Pancreas (tissue), 10 donors: ENCODE results near the gene CRHR1. TPM values are rescaled to one million over a fixed set of nuclear protein-coding genes. Genes with fewer than 3 reads are reported as not detected.

Experiments used
- ATAC-seq, 4 donors: fragments of 200-7000 bp; cut with Tn5 transposase; one replicate each; pipeline versions ENCODE4 v1.8.0 to v1.9.1; 2020; ENCODE audit warnings: mild to moderate bottlenecking in 4 of 4, moderate library complexity in 4 of 4
- DNase-seq, 6 donors: peaks; one replicate each; pipeline ENCODE4 v3.0.0-alpha.2; 2020
- FAIRE-seq: peaks from 2 replicates; lab custom pipeline; 2012; peaks lifted over from hg19 to GRCh38; lab: Jason Lieb, UNC
- H3K27ac ChIP-seq, 4 donors: fragments of 200-600 bp; sonication (generic); 1 replicate in 3 of 4; 2 replicates in 1 of 4; pipeline versions ENCODE4 v1.5.0 to v1.8.0; 2020
- H3K27me3 ChIP-seq, 4 donors: fragments of 200-600 bp; one replicate each; pipeline ENCODE4 v1.8.0; 2021
- H3K36me3 ChIP-seq, 3 donors: fragments of 200-600 bp; sonication (generic) in 1 of 3; one replicate each; pipeline versions ENCODE4 v1.5.0 to v1.8.0; 2020 to 2021
- H3K4me1 ChIP-seq, 3 donors: fragments of 200-600 bp; one replicate each; pipeline ENCODE4 v1.8.0; 2021
- H3K4me3 ChIP-seq, 4 donors: fragments of 200-600 bp; sonication (generic) in 2 of 4; one replicate each; pipeline versions ENCODE4 v1.5.0 to v1.8.0; 2020 to 2021
- H3K9me3 ChIP-seq, 4 donors: fragments of 200-600 bp; one replicate each; pipeline ENCODE4 v1.8.0; 2021
- WGBS, 2 donors: extraction: QIAGEN DNeasy Blood & Tissue Kit; methylation state at CpG; one replicate each; pipeline ENCODE4 v1.1.7; 2013; 5-methylcytosine and 5-hydroxymethylcytosine counted together
- intact Hi-C, 3 donors: fragments of 100-400 bp; cut with DNase I; formaldehyde crosslinking; loops; one replicate each; pipeline versions ENCODE4 v1.11.1 to v1.14.2; 2022
- polyA plus RNA-seq, 2 donors: library from polyadenylated mRNA; stranded (reverse); fragments of 200-250 nt; gene quantifications; one replicate each; pipeline ENCODE4 v1.2.3, GENCODE V29; 2013
- total RNA-seq, 6 donors: library from RNA; stranded (reverse); fragmentation: NEBNext Ultra II Directional in 4 of 6; extraction: Animal tissue kit (Norgen Biotek cat#: 25700) in 4 of 6; gene quantifications; one replicate each; pipeline versions ENCODE4 v1.2.1 to v1.2.4, GENCODE V29; 2021 to 2023
- TF ChIP-seq, protein P1 (sequence below), 4 donors: fragments of 200-600 bp; sonication (generic) in 3 of 4; IDR thresholded peaks; one replicate each; pipeline versions ENCODE4 v1.5.0 to v1.8.0; 2021; ENCODE audit warnings: antibody characterized with exemption in 4 of 4
- donor health status: healthy with polysubstance abuse.
- donor health status: DM: no; HTN: no; CAD: no; lungs with moderate emphysema.
- donor health status: DM: no; HTN: no; CAD: no.
- donor health status: control.
- donor health status: control.
- donor health status: Bipolar disorder and iron deficiency.
- donor health status: DM: yes; HTN: yes; CAD: no.
- donor health status: DM: no; HTN: no; CAD: no.
- donor health status: DM: no; HTN: no; CAD: no.
- donor health status: DM: yes; HTN: yes; CAD: no.

The CRHR1 gene
- total and polyA plus RNA-seq, 8 donors: 0.13 to 0.31 TPM; not detected in 6

GRCh38 chr17:45824901-45825492 is 40.9 kb downstream of the CRHR1 start:
- ATAC-seq (no peak), DNase-seq (peak in 1 of 6 donors; percentile 22), FAIRE-seq (no peak)
- H3K27ac ChIP-seq: no peak overlapping the region
- H3K36me3 ChIP-seq: no peaks in the 10 kb centered on the region
- H3K4me1 ChIP-seq: no peaks in the 10 kb centered on the region
- H3K9me3 ChIP-seq: no peaks in the 10 kb centered on the region
- WGBS, 2 donors: 61 to 78% methylated on average over 12 to 13 of the region's 13 CpGs
- intact Hi-C loops: loop anchor here in 2 of 3 donors (10.0 kb wide), 2 partner anchors 180 to 600 kb away; partner anchors contain the start of gene FMNL1 (in 1 of the 2)
- no peaks in the 10 kb centered on the region for H3K27me3 ChIP-seq
- TF ChIP-seq, protein P1, sequence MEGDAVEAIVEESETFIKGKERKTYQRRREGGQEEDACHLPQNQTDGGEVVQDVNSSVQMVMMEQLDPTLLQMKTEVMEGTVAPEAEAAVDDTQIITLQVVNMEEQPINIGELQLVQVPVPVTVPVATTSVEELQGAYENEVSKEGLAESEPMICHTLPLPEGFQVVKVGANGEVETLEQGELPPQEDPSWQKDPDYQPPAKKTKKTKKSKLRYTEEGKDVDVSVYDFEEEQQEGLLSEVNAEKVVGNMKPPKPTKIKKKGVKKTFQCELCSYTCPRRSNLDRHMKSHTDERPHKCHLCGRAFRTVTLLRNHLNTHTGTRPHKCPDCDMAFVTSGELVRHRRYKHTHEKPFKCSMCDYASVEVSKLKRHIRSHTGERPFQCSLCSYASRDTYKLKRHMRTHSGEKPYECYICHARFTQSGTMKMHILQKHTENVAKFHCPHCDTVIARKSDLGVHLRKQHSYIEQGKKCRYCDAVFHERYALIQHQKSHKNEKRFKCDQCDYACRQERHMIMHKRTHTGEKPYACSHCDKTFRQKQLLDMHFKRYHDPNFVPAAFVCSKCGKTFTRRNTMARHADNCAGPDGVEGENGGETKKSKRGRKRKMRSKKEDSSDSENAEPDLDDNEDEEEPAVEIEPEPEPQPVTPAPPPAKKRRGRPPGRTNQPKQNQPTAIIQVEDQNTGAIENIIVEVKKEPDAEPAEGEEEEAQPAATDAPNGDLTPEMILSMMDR (IDR thresholded peaks at IDR 0.05): no peak
- no peak overlapping the region for H3K4me3 ChIP-seq

DNA sequence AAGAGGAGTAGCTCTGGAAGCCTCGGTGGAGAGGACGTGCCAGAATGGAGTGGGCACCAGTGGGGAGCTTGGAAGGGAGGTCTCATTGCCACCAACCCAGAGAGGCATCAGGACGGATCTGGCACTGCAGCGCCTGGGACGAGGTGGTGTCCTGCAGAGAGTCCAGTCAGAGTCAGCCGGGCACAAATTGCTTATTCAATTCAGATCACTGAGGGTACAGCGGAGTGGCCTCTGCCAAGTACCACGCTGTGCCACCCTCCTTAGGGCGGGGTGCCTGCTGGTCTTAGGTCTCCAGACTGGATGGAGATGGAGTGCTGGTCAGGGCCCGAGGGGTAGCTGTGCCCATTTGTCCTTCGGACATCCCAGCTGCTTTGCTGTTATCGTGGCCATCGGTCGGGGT is 41.7 kb downstream of the CRHR1 start:
- Histone ChIP-seq H3K9me3 (no peaks in the 10 kb centered on the region), H3K4me3 (no peak overlapping the region), H3K27ac (no peak overlapping the region), H3K36me3 (no peaks in the 10 kb centered on the region), H3K27me3 (no peaks in the 10 kb centered on the region), H3K4me1 (no peaks in the 10 kb centered on the region)
- TF ChIP-seq, protein P1 (IDR thresholded peaks at IDR 0.05): no peak
- intact Hi-C loops: loop anchor here in 2 of 3 donors (10.0 kb wide), 2 partner anchors 181 to 601 kb away; partner anchors contain the start of gene FMNL1 (in 1 of the 2)
- no peak for ATAC-seq
- 72 to 84% methylated on average over 14 of the region's 14 CpGs for WGBS, 2 donors
- DNase-seq: peak in 1 of 6 donors; percentile 39
- no peak for FAIRE-seq

DNA sequence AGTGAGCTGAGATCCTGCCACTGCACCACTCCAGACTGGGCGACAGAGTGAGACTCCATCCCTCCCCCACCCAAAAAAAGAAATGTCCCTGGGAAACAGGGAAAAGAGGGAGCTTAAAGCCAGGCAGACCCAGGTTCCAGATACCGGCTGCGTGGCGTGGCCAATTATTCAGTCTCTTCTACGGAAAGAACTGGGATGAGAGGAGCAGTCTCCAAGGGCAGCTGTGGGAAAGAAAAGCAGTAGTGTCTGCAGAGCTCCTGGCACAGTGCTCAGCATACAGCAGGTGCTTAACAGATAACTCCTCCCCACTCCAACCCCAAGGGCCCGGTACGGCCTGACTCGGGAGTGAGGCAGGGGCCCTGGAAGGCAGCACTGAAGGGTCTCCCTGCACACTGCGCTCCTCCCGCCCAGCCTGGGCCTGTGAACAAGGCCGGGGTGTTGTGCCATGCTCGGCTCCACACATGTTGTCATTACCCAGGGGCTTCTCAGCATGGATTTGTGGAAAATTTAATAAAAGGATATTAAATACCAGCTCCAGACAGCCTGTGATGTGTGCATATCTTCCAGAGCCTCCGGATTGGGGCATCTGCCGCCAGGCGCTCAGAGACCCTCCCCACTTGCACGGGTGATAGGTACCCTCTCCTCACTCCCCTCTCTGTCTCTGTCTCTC is 42.9 kb downstream of the CRHR1 start:
- DNase-seq: peak in 1 of 6 donors; percentile 30
- ATAC-seq: no peak
- Histone ChIP-seq H3K9me3 (no peaks in the 10 kb centered on the region), H3K36me3 (no peaks in the 10 kb centered on the region), H3K4me3 (no peak overlapping the region), H3K27ac (no peak overlapping the region), H3K4me1 (no peaks in the 10 kb centered on the region), H3K27me3 (no peaks in the 10 kb centered on the region)
- intact Hi-C loops: loop anchor here in 2 of 3 donors (10.0 kb wide), 2 partner anchors 182 to 602 kb away; partner anchors contain the start of gene FMNL1 (in 1 of the 2)
- no peak for FAIRE-seq
- TF ChIP-seq, protein P1 (IDR thresholded peaks at IDR 0.05): no peak
- WGBS, 2 donors: 66 to 81% methylated on average over 16 of the region's 16 CpGs

- WGBS, 2 donors: 59 to 71% methylated on average over 9 of the region's 9 CpGs
- H3K4me3 ChIP-seq: no peak overlapping the region
- no peaks in the 10 kb centered on the region for H3K4me1 ChIP-seq
- FAIRE-seq (no peak), ATAC-seq (no peak), DNase-seq (no peak)
- no peaks in the 10 kb centered on the region for H3K36me3 ChIP-seq
- H3K27me3 ChIP-seq: no peaks in the 10 kb centered on the region
- intact Hi-C loops: loop anchor here in 2 of 3 donors (10.0 kb wide), 2 partner anchors 183 to 603 kb away; partner anchors contain the start of gene FMNL1 (in 1 of the 2)
- TF ChIP-seq, protein P1 (IDR thresholded peaks at IDR 0.05): no peak
- no peak overlapping the region for H3K27ac ChIP-seq
- H3K9me3 ChIP-seq: no peaks in the 10 kb centered on the region
These were observed 44.1 kb downstream of the CRHR1 start for GRCh38 chr17:45828171-45828570.
